OCI-LY3 (cell line): ENCODE measurements around the gene PLXNB3.

Experiments used
- H2AFZ ChIP-seq: fragments of 200-600, 300-600 bp; shearing (Covaris generic); 2 replicates; pipeline ENCODE4 v1.6.0; 2014; ENCODE audit warnings: antibody characterized with exemption, low read depth, low read length
- H3K27ac ChIP-seq: fragments of 200-600, 300-600 bp; sonication (generic); 2 replicates; pipeline ENCODE4 v1.5.1; 2014; ENCODE audit warnings: mild to moderate bottlenecking, low read length, moderate library complexity, mixed read lengths
- H3K27me3 ChIP-seq: fragments of 200-600, 300-600 bp; sonication (generic); 2 replicates; pipeline ENCODE4 v1.6.1; 2014; ENCODE audit warnings: low read depth, low read length, mixed read lengths
- H3K36me3 ChIP-seq: fragments of 200-600, 300-600 bp; sonication (generic); replicated peaks from 2 replicates; pipeline ENCODE3; 2014; ENCODE audit warnings: low read depth, low read length, mixed read lengths
- H3K4me1 ChIP-seq: fragments of 300-600, 200-600 bp; sonication (generic); 2 replicates; pipeline ENCODE4 v1.6.1; 2014; ENCODE audit warnings: low read length, mixed read lengths
- H3K4me2 ChIP-seq: fragments of 200-600, 300-600 bp; sonication (generic); 2 replicates; pipeline ENCODE4 v1.6.1; 2014; ENCODE audit warnings: low read length, mixed read lengths
- H3K4me3 ChIP-seq: fragments of 300-600, 200-600 bp; sonication (generic); 2 replicates; pipeline ENCODE4 v1.5.1; 2014; ENCODE audit warnings: antibody characterized with exemption, mild to moderate bottlenecking, low read length, moderate library complexity
- H3K79me2 ChIP-seq: fragments of 300-600, 200-600 bp; shearing (Covaris generic); 2 replicates; pipeline ENCODE4 v1.6.1; 2014; ENCODE audit warnings: mild to moderate bottlenecking, low read length, mixed read lengths
- H3K9ac ChIP-seq: fragments of 300-600, 200-600 bp; shearing (Covaris generic); 2 replicates; pipeline ENCODE4 v1.6.0; 2014; ENCODE audit warnings: mild to moderate bottlenecking, low read length, moderate library complexity
- H3K9me3 ChIP-seq: fragments of 200-600, 300-600 bp; shearing (Covaris generic); 2 replicates; pipeline ENCODE4 v1.6.1; 2014; ENCODE audit warnings: low read length, mixed read lengths; ENCODE audit not compliant: insufficient read depth
- H4K20me1 ChIP-seq: fragments of 200-600, 300-600 bp; sonication (generic); 2 replicates; pipeline ENCODE4 v1.6.1; 2016; ENCODE audit warnings: low read length, mixed read lengths; ENCODE audit not compliant: insufficient read depth
- CTCF ChIP-seq: fragments of 200-600, 300-600 bp; sonication (generic); IDR thresholded peaks from 2 replicates; pipeline ENCODE4 v1.5.1; 2014; ENCODE audit warnings: antibody characterized with exemption, low read length, low read depth
- EZH2phosphoT487 ChIP-seq: fragments of 200-600 bp; shearing (Covaris generic); IDR thresholded peaks from 2 replicates; pipeline ENCODE4 v1.6.1; 2018; ENCODE audit warnings: antibody characterized with exemption, mixed run types, low read depth

The PLXNB3 gene

DNA sequence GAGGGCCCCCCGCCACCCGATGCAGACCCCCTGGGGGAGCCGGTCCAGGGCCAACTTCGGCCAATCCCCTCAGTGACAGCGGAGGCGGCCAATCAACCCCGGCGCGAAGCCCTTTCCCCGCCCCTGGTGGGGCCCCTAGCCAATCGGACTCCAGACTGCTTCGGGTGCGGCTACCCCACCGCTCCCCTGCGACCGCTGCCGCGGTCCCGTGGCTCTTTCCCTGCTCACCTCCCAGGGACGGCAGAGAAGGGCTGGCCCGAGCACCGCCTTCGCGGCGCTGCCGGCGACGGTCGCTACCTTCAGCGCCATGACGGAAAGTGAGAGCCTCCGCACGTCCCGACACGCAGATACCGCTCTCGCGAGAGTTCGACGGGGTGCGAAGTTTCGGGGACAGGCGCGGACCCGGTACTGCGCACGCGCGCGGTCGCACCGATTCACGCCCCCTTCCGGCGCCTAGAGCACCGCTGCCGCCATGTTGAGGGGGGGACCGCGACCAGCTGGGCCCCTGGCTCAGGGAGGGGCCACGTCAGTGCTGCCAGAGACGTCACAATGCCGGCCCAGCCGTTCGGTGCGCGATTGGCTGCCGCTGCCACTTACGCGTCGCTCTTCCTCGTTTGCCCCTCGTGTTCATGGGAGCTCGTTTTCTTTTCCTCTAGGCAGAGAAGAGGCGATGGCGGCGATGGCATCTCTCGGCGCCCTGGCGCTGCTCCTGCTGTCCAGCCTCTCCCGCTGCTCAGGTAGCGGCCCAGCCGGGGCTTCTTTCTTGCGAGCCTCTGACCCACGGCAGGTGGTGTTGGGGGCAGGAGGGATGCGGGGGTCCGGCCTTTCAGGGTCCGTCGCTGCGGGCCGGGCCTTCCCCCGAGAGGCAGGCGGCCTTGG lies 30.2 kb downstream of the PLXNB3 start, which contains the start of the genes IDH3G and SSR4:
Gene IDH3G, minus strand, starts transcription at position 358 of the 879 bp plus-strand sequence. Its CDS starts 49 bp downstream, at position 309.
Gene SSR4, plus strand, starts transcription at position 651 of the 879 bp plus-strand sequence. Its CDS starts 20 bp downstream, at position 671.
- Histone ChIP-seq H3K36me3 (peaks cover 27% of the 10 kb centered on the region), H4K20me1 (peaks cover 5% of the 10 kb centered on the region; the same call in 1 of the 2 replicates), H3K4me2 (peak within 1 kb of the TSS; percentile 95), H3K9ac (peak within 1 kb of the TSS; percentile 99), H2AFZ (no peak within 1 kb of the TSS), H3K4me1 (peaks cover 18% of the 10 kb centered on the region), H3K27me3 (no peaks in the 10 kb centered on the region), H3K4me3 (peak within 1 kb of the TSS; percentile 96), H3K9me3 (no peaks in the 10 kb centered on the region), H3K27ac (peak within 1 kb of the TSS; percentile 80), H3K79me2 (peaks cover 56% of the 10 kb centered on the region)
- TF ChIP-seq EZH2phosphoT487 (no peak), CTCF (no peak)

- Histone ChIP-seq H3K9ac (peak overlapping the region; percentile 99), H3K4me1 (peaks cover 18% of the 10 kb centered on the region), H2AFZ (no peak overlapping the region), H3K27me3 (no peaks in the 10 kb centered on the region), H3K4me2 (peak overlapping the region; percentile 95), H4K20me1 (peaks cover 5% of the 10 kb centered on the region; the same call in 1 of the 2 replicates), H3K36me3 (peaks cover 27% of the 10 kb centered on the region), H3K27ac (peak overlapping the region; percentile 63), H3K9me3 (no peaks in the 10 kb centered on the region), H3K4me3 (peak overlapping the region; percentile 96), H3K79me2 (peaks cover 56% of the 10 kb centered on the region)
- no peak for TF ChIP-seq EZH2phosphoT487
- no peak for TF ChIP-seq CTCF
These were observed 31.1 kb downstream of the PLXNB3 start for GRCh38 chrX:153794897-153795816.

- Histone ChIP-seq H3K4me2 (no peak overlapping the region), H4K20me1 (peaks cover 5% of the 10 kb centered on the region; the same call in 1 of the 2 replicates), H3K27ac (no peak overlapping the region), H2AFZ (no peak overlapping the region), H3K9ac (no peak overlapping the region), H3K4me3 (no peak overlapping the region), H3K27me3 (no peaks in the 10 kb centered on the region), H3K9me3 (no peaks in the 10 kb centered on the region), H3K79me2 (peaks cover 42% of the 10 kb centered on the region), H3K4me1 (peaks cover 18% of the 10 kb centered on the region), H3K36me3 (peaks cover 27% of the 10 kb centered on the region)
- no peak for TF ChIP-seq EZH2phosphoT487
- no peak for TF ChIP-seq CTCF
These were observed 33.5 kb downstream of the PLXNB3 start for GRCh38 chrX:153797415-153798015.
